A549 treated with AZD9567 at 1 μM for 4 hours (cell line): ENCODE measurements around the gene AIFM1. TPM values are rescaled to one million over a fixed set of nuclear protein-coding genes. Genes with fewer than 3 reads are reported as not detected.

Experiments used
- total RNA-seq: library from RNA; stranded (reverse); fragments of 200-300 nt; extraction: Qiagen RNA extraction; gene quantifications from 5 replicates; pipeline ENCODE4 v1.2.3, GENCODE V29; 2022; ENCODE audit not compliant: insufficient read depth

AIFM1 gene
- total RNA-seq, result 68.0 to 87.4 TPM (median 69.4 TPM) in 5 replicates

GRCh38 chrX:130165703-130166502, at the start of gene AIFM1:
Gene AIFM1, minus strand, starts transcription at chrX:130165841. Its CDS starts 185 bp downstream, at chrX:130165656.

GRCh38 chrX:130171446-130172126, 5.9 kb upstream of the AIFM1 start, which contains the start of gene RAB33A:
Gene RAB33A, plus strand, starts transcription at chrX:130171962. Its CDS starts 101 bp downstream, at chrX:130172063.

GRCh38 chrX:130110379-130111219, 55.0 kb downstream of the AIFM1 start, which contains the start of gene ELF4:
Gene ELF4, minus strand, starts transcription at chrX:130110497. Its CDS starts 29,167 bp downstream, at chrX:130081330.

Other genes with a start within 250 kb of the AIFM1 start
- gene BCORL1, start 183.2 kb downstream of the AIFM1 start, total RNA-seq, result 8.1 to 15.4 TPM (median 11.4 TPM) in 5 replicates
- gene ELF4, start 55.3 kb downstream of the AIFM1 start, total RNA-seq, result 24.4 to 26.4 TPM (median 25.8 TPM) in 5 replicates
- gene RAB33A, start 6.1 kb upstream of the AIFM1 start, total RNA-seq, result 0.14 to 0.21 TPM (median 0.19 TPM) in 4 of 5 replicates, not detected in the other
- gene ZNF280C, start 103.1 kb upstream of the AIFM1 start, total RNA-seq, result 2.8 to 4.5 TPM (median 3.4 TPM) in 5 replicates
- 12.7 to 19.1 TPM (median 18.4 TPM) in 5 replicates for gene SLC25A14, start 174.1 kb upstream of the AIFM1 start, total RNA-seq
- gene GPR119, start 219.8 kb upstream of the AIFM1 start, total RNA-seq, result not detected in 5 replicates
- 25.6 to 41.6 TPM (median 27.9 TPM) in 5 replicates for gene RBMX2, start 236.1 kb upstream of the AIFM1 start, total RNA-seq